K562 (cell line): ENCODE measurements around the gene BAD. TPM values are rescaled to one million over a fixed set of nuclear protein-coding genes. Genes with fewer than 3 reads are reported as not detected.

ENCODE experiments used
- CREB3 ChIP-seq: fragments of 450-650 bp; conservative IDR thresholded peaks from 2 replicates; pipeline ENCODE4 v1.6.1; 2016; ENCODE audit warnings: missing genetic modification characterization, low read depth, mild to moderate bottlenecking, missing compliant biosample characterization, moderate library complexity
- EZH2 ChIP-seq: IDR thresholded peaks from 2 replicates; pipeline ENCODE4 v1.6.1; 2012; ENCODE audit warnings: low read depth, mild to moderate bottlenecking, inconsistent platforms, low read length, borderline replicate concordance
- MCM7 ChIP-seq, 2 experiments: fragments of 450-650 bp; IDR thresholded peaks; 2 replicates each; pipeline ENCODE4 v1.6.1; 2016 to 2018
- PBX2 ChIP-seq, 2 experiments: IDR thresholded peaks in 1 of 2; conservative IDR thresholded peaks in 1 of 2; 2 replicates each; pipeline ENCODE4 v1.6.1; 2016; ENCODE audit warnings: low read depth in 2 of 2, mild to moderate bottlenecking in 1 of 2, missing compliant biosample characterization in 1 of 2, missing genetic modification characterization in 1 of 2, moderate library complexity in 1 of 2
- PCBP1 ChIP-seq: fragments of 200-400 bp; formaldehyde crosslinking; IDR thresholded peaks from 2 replicates; pipeline ENCODE4 v1.6.1; 2018; ENCODE audit warnings: mild to moderate bottlenecking, low read depth, low read length; ENCODE audit not compliant: poor library complexity, severe bottlenecking
- PRMT5 ChIP-seq: sonication (generic); formaldehyde crosslinking; IDR thresholded peaks from 2 replicates; pipeline ENCODE4 v1.5.0; 2020; ENCODE audit warnings: missing genetic modification reagents
- RBM15 ChIP-seq: fragments of 200-400 bp; formaldehyde crosslinking; IDR thresholded peaks from 2 replicates; pipeline ENCODE4 v1.6.1; 2018; ENCODE audit warnings: mild to moderate bottlenecking, low read length, moderate library complexity; ENCODE audit not compliant: insufficient read depth
- TAF15 ChIP-seq: fragments of 200-400 bp; formaldehyde crosslinking; IDR thresholded peaks from 2 replicates; pipeline ENCODE4 v1.6.1; 2017; ENCODE audit warnings: mild to moderate bottlenecking, low read depth, low read length, moderate library complexity
- TSC22D4 ChIP-seq: fragments of 450-650 bp; IDR thresholded peaks from 2 replicates; pipeline ENCODE4 v1.6.1; 2016; ENCODE audit warnings: missing genetic modification characterization, missing biosample characterization, control low read depth
- UBTF ChIP-seq, 2 experiments: IDR thresholded peaks; 2 replicates each; pipeline ENCODE4 v1.6.1; 2012; ENCODE audit warnings: improper control_type of control experiment in 2 of 2, low read depth in 2 of 2, low read length in 2 of 2, borderline replicate concordance in 1 of 2
- ZNF217 ChIP-seq: sonication (generic); formaldehyde crosslinking; IDR thresholded peaks from 2 replicates; pipeline ENCODE4 v1.8.0; 2022; ENCODE audit warnings: mild to moderate bottlenecking, missing genetic modification reagents
- ZNF586 ChIP-seq: fragments of 450-650 bp; formaldehyde crosslinking; conservative IDR thresholded peaks from 2 replicates; pipeline ENCODE4 v1.4.0; 2020; ENCODE audit warnings: mild to moderate bottlenecking, moderate library complexity
- ZNF785 ChIP-seq: fragments of 250-450 bp; sonication (Bioruptor Pico); IDR thresholded peaks from 2 replicates; pipeline ENCODE4 v1.4.0; 2020; ENCODE audit warnings: mild to moderate bottlenecking
- polyA plus RNA-seq, 8 experiments: library from polyadenylated mRNA; depleted of rRNA in 4 of 8; stranded (reverse) in 5 of 8; unstranded in 3 of 8; fragments of >200 nt; fragmentation: Nextera tagmentation in 2 of 8; fragmentation: Illumina TruSeq in 1 of 8; extraction: Ambion mirVana in 2 of 8; extraction: Trizol in 1 of 8; gene quantifications; 2 replicates each; pipeline versions ENCODE4 v1.2.1 to v1.2.3, GENCODE V29; 2011 to 2014; ENCODE audit warnings: inconsistent platforms in 1 of 8, missing spikeins in 1 of 8
- total RNA-seq, 7 experiments: library from RNA; depleted of rRNA in 6 of 7; stranded (reverse); fragments of >200 nt in 6 of 7; fragmentation: Illumina TruSeq in 2 of 7; extraction: Trizol in 2 of 7; gene quantifications; 2 replicates each; pipeline versions ENCODE4 v1.2.1 to v1.2.3, GENCODE V29; 2011 to 2021; ENCODE audit warnings: low replicate concordance in 1 of 7
- TF ChIP-seq, protein P1 (sequence below): IDR thresholded peaks from 3 replicates; pipeline ENCODE4 v1.6.1; 2011; ENCODE audit warnings: borderline replicate concordance, mild to moderate bottlenecking; ENCODE audit not compliant: insufficient read length, insufficient read depth
- TF ChIP-seq, protein P2 (sequence below), 2 experiments: fragments of 200-800 bp in 1 of 2; sonication (Bioruptor generic) in 1 of 2; sonication (generic) in 1 of 2; formaldehyde crosslinking in 1 of 2; IDR thresholded peaks in 1 of 2; conservative IDR thresholded peaks in 1 of 2; 2 replicates each; pipeline versions ENCODE4 v1.5.0 to v1.6.1; 2016 to 2020; ENCODE audit warnings: missing compliant biosample characterization in 1 of 2, missing genetic modification characterization in 1 of 2, missing genetic modification reagents in 1 of 2

The BAD gene
- total and polyA plus RNA-seq, 9 of the 15 experiments (the other 6 are each of a cell fraction or from before 2014, with no cell fraction given) = 0.61 to 45.6 (median 11.8) TPM

DNA sequence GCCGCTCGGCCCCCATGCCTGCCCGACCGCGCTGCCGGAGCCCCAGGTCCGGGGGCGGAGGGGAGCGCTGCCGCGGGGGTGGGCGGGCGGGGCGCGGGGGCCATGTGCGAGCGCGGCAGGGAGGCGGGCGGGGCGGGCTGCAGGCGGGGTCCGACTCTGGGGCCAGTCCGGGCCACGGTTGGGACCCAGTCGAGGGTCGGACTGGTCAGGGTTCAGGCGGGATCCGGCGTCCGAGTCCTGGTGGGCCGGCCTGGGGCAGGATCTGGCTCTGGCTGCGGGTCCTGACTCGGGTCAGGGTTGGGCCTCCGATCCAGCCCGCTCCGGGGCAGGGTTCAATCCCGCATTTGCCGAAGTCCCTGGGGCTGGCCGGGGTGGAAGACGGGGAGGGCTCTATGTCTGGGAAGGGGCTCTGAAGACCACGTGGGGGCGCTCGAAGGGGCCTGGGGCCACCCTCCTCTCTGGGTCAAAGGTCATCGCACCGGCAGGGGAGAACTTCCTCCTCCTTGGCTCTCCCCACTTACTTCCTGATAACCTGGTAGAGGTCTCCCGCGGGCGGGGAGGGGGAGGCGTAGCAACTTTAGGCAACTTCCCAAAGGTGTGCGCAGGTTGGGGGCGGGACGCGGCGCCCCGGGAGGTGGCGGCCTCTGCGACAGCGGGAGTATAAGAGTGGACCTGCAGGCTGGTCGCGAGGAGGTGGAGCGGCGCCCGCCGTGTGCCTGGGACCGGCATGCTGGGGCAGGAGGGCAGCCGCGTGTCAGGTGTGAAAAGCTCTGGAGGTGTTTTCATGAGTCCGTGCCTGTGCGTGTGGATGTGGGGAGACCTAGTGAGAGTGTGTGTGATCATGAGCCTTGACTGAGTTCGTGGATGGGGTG is 21.5 kb upstream of the BAD start (continued):
- TF ChIP-seq UBTF (IDR thresholded peaks at IDR 0.05; ENCODE audit: borderline replicate concordance in 1 of 2, low read depth in 2 of 2, low read length in 2 of 2) (0 out of 4 replicates have a peak, but pooled peaks of 1 of the 2 experiments have one; percentile 18), TSC22D4 (tag) (no peak), ZNF217 (CRISPR knock-in tag) (no peak), PBX2 (CRISPR knock-in tag; IDR thresholded peaks at IDR 0.05; ENCODE audit: low read depth) (no peak), PBX2 (tag; conservative IDR thresholded peaks at IDR 0.05; ENCODE audit: low read depth) (no peak), RBM15 (no peak), CREB3 (tag) (no peak), PCBP1 (peak; percentile 43), PRMT5 (CRISPR knock-in tag) (no peak), ZNF586 (CRISPR knock-in tag) (no peak), MCM7 (IDR thresholded peaks at IDR 0.05) (no peak), TAF15 (no peak), EZH2 (no peak), ZNF785 (CRISPR knock-in tag) (no peak)
- TF ChIP-seq, protein P1, sequence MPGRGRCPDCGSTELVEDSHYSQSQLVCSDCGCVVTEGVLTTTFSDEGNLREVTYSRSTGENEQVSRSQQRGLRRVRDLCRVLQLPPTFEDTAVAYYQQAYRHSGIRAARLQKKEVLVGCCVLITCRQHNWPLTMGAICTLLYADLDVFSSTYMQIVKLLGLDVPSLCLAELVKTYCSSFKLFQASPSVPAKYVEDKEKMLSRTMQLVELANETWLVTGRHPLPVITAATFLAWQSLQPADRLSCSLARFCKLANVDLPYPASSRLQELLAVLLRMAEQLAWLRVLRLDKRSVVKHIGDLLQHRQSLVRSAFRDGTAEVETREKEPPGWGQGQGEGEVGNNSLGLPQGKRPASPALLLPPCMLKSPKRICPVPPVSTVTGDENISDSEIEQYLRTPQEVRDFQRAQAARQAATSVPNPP = no peak
- TF ChIP-seq, protein P2, sequence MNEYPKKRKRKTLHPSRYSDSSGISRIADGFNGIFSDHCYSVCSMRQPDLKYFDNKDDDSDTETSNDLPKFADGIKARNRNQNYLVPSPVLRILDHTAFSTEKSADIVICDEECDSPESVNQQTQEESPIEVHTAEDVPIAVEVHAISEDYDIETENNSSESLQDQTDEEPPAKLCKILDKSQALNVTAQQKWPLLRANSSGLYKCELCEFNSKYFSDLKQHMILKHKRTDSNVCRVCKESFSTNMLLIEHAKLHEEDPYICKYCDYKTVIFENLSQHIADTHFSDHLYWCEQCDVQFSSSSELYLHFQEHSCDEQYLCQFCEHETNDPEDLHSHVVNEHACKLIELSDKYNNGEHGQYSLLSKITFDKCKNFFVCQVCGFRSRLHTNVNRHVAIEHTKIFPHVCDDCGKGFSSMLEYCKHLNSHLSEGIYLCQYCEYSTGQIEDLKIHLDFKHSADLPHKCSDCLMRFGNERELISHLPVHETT (CRISPR knock-in tag; conservative IDR thresholded peaks at IDR 0.05 in 1 of 2, IDR thresholded peaks at IDR 0.05 in 1 of 2) = peak in 1 of 2 experiments; percentile 80; a peak in 2 of 4 replicates
